Lung (tissue), 12 donors: ENCODE results near the gene AP1M2. TPM values are rescaled to one million over a fixed set of nuclear protein-coding genes. Genes with fewer than 3 reads are reported as not detected.
A peak's percentile ranks its signal among the peaks of the same experiment; 100 is the strongest.

Source experiments
- ATAC-seq: fragments of 200-7000 bp; cut with Tn5 transposase; one replicate; pipeline ENCODE4 v1.9.1; 2020; ENCODE audit warnings: moderate number of reproducible peaks; ENCODE audit not compliant: insufficient read depth, low FRiP score
- DNase-seq, 3 donors: peaks; one replicate each; pipeline ENCODE4 v3.0.0-alpha.2; 2013 to 2017
- H3K27ac ChIP-seq, 2 donors: one replicate each; pipeline ENCODE4 v1.5.1; 2013; ENCODE audit warnings: mild to moderate bottlenecking in 2 of 2, moderate library complexity in 2 of 2, control low read depth in 1 of 2, inconsistent platforms in 1 of 2, low read depth in 1 of 2, low read length in 1 of 2
- H3K27me3 ChIP-seq, 3 donors: one replicate each; pipeline ENCODE4 v1.5.1; 2013; ENCODE audit warnings: low read length in 2 of 3; ENCODE audit not compliant: control insufficient read depth in 3 of 3, insufficient read depth in 3 of 3
- H3K36me3 ChIP-seq, 4 donors: one replicate each; pipeline ENCODE4 v1.5.1; 2013; ENCODE audit warnings: low read length in 4 of 4, mild to moderate bottlenecking in 1 of 4, moderate library complexity in 1 of 4; ENCODE audit not compliant: control insufficient read depth in 4 of 4, insufficient read depth in 4 of 4
- H3K4me1 ChIP-seq, 5 donors: one replicate each; pipeline ENCODE4 v1.5.1; 2013; ENCODE audit warnings: low read length in 5 of 5, mild to moderate bottlenecking in 2 of 5, moderate library complexity in 1 of 5; ENCODE audit not compliant: control insufficient read depth in 5 of 5, insufficient read depth in 5 of 5
- H3K4me3 ChIP-seq: one replicate; pipeline ENCODE4 v1.5.1; 2013; ENCODE audit warnings: mild to moderate bottlenecking, control low read depth, moderate library complexity
- H3K9ac ChIP-seq, 2 donors: one replicate each; pipeline ENCODE4 v1.5.1; 2013; ENCODE audit warnings: low read length in 2 of 2, control low read depth in 1 of 2; ENCODE audit not compliant: insufficient read depth in 1 of 2
- H3K9me3 ChIP-seq, 4 donors: one replicate each; pipeline ENCODE4 v1.5.1; 2013; ENCODE audit warnings: low read length in 3 of 4, mild to moderate bottlenecking in 1 of 4, moderate library complexity in 1 of 4; ENCODE audit not compliant: control insufficient read depth in 4 of 4, insufficient read depth in 3 of 4
- WGBS, 2 donors: extraction: QIAGEN DNeasy Blood & Tissue Kit; methylation state at CpG; one replicate each; pipeline ENCODE4 v1.1.7; 2013; 5-methylcytosine and 5-hydroxymethylcytosine counted together
- polyA plus RNA-seq, 2 donors: library from polyadenylated mRNA; stranded (reverse); fragments of 200-250 nt; gene quantifications; one replicate each; pipeline ENCODE4 v1.2.1, GENCODE V29; 2013
- total RNA-seq, 2 donors: library from RNA; depleted of rRNA in 1 of 2; stranded (reverse); fragments of >200 nt in 1 of 2; gene quantifications; one replicate each; pipeline ENCODE4 v1.2.1, GENCODE V29; 2014 to 2021
- TF ChIP-seq, protein P1 (sequence below): IDR thresholded peaks from 2 replicates; pipeline ENCODE4 v1.5.1; 2012; ENCODE audit warnings: mild to moderate bottlenecking; ENCODE audit errors: control extremely low read depth, extremely low read depth
- donor health status: control.
- donor health status: control.
- donor health status: Bipolar disorder and iron deficiency.
- donor health status: healthy.
- donor health status: DM: yes; HTN: yes; CAD: no.

AP1M2 gene
- total and polyA plus RNA-seq, 4 donors = 31.6 to 70.9 (median 48.9) TPM

DNA sequence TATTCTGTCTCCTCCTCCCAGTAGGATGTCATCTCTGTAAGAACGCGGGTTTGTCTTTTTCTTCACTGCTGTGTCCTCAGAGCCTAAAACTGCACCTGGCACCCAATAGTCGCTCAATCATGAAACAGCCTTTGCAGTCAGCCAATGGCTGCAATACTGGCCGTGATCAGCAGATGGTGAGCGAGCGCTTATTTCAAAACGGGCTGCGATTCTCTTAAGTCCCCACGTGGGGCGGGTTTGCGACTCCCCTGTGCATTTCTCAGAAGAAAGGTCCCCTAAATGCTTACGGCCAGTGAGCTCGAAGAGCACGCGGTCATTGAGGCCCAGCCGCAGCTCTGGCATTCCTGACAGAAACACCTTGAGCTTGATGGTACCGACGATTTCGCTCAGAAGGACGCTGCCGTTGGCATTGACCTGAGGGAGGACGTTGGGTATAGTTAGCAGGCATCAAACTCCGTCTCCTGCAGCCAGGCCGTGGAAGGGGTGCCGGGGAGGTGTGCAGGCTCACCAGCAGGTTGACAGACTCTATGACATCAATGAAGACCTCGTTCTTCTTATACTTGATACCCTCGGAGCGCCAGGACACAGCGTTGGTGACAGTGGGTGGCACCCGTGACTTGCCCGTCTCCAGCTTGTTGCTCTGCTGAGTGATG, 6.0 kb downstream of the AP1M2 start:
- DNase-seq (peak; percentile 89 to 95 (median 93)), ATAC-seq (peak; percentile 83)
- peaks cover 0 to 2% (median 0%) of the 10 kb centered on the region in 5 donors for H3K4me1 ChIP-seq
- no peak overlapping the region for H3K4me3 ChIP-seq
- TF ChIP-seq, protein P1, sequence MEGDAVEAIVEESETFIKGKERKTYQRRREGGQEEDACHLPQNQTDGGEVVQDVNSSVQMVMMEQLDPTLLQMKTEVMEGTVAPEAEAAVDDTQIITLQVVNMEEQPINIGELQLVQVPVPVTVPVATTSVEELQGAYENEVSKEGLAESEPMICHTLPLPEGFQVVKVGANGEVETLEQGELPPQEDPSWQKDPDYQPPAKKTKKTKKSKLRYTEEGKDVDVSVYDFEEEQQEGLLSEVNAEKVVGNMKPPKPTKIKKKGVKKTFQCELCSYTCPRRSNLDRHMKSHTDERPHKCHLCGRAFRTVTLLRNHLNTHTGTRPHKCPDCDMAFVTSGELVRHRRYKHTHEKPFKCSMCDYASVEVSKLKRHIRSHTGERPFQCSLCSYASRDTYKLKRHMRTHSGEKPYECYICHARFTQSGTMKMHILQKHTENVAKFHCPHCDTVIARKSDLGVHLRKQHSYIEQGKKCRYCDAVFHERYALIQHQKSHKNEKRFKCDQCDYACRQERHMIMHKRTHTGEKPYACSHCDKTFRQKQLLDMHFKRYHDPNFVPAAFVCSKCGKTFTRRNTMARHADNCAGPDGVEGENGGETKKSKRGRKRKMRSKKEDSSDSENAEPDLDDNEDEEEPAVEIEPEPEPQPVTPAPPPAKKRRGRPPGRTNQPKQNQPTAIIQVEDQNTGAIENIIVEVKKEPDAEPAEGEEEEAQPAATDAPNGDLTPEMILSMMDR = peak; percentile 100
- no peak overlapping the region for H3K9ac ChIP-seq
- H3K9me3 ChIP-seq = no peaks in the 10 kb centered on the region
- peaks cover 0 to 2% (median 0%) of the 10 kb centered on the region in 4 donors for H3K36me3 ChIP-seq
- H3K27me3 ChIP-seq = no peaks in the 10 kb centered on the region
- WGBS, 2 donors = 29 to 31% methylated on average over 31 of the region's 31 CpGs
- no peak overlapping the region for H3K27ac ChIP-seq

DNA sequence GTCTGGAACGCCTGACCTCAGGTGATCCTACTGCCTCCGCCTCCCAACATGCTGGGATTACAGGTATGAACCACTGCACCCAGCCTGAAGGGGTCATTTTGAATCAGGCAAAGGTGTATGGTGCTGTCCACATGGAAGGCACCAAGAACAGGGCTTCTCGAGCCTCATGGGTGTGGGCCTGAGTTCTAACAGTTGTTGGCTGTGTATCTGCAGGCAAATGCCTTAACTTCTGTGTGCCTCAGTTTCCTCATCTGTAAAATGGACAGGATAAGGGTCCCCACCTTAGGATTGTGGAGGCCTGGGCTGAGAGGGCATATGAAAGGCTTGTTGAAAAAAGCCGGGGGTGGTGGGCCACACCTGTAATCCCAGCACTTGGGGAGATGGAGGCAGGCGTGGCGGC, 9.2 kb downstream of the AP1M2 start:
- ATAC-seq (no peak), DNase-seq (no peak)
- Histone ChIP-seq H3K4me1 (peaks cover 0 to 2% (median 0%) of the 10 kb centered on the region in 5 donors), H3K27me3 (no peaks in the 10 kb centered on the region), H3K9ac (no peak overlapping the region), H3K27ac (no peak overlapping the region), H3K4me3 (no peak overlapping the region), H3K9me3 (no peaks in the 10 kb centered on the region), H3K36me3 (peaks cover 0 to 4% (median 0%) of the 10 kb centered on the region in 4 donors)
- 80 to 97% methylated on average over 6 of the region's 6 CpGs for WGBS, 2 donors
- TF ChIP-seq, protein P1 = no peak

DNA sequence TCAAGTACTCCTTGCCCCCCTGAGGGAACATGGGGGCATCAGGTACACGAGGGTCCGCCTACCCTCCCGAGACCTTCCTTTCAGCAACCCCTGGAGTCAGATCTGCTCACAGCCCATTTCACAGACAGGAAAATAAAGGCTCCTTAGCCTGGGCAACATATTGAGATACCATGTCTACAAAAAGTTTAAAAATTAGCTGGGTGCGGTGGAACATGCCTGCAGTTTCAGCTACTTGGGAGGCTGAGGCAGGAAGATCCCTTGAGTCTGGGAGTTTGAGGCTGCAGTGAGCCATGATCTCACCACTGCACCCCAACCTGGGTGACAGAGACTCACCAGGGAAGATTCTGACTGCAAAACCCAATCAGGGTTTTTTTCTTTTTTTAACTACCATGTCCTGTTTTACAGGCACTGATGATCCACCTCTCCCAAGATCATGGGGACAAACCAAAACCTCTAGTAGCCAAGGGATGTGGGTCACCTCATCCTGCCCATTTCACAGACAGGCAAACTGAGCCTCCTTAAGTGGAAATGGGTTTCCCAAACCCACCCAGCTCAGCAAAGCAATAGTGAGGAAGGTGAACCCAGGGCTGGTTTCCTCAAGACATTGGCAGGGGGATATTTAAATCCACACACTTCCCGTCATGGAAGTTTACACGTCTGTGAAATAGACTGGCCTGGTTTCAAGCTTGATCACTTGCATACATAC, 11.9 kb downstream of the AP1M2 start:
- whole genome bisulfite sequencing, 2 donors = 85 to 86% methylated on average over 6 of the region's 6 CpGs
- H3K9me3 ChIP-seq = no peaks in the 10 kb centered on the region
- H3K9ac ChIP-seq = no peak overlapping the region
- DNase-seq (no peak), ATAC-seq (no peak)
- no peak overlapping the region for H3K27ac ChIP-seq
- TF ChIP-seq, protein P1 = no peak
- peaks cover 0 to 4% (median 0%) of the 10 kb centered on the region in 4 donors for H3K36me3 ChIP-seq
- peaks cover 0 to 3% (median 0%) of the 10 kb centered on the region in 5 donors for H3K4me1 ChIP-seq
- no peak overlapping the region for H3K4me3 ChIP-seq
- no peaks in the 10 kb centered on the region for H3K27me3 ChIP-seq
